ENCODE results near the gene YOD1. TPM values are rescaled to one million over a fixed set of nuclear protein-coding genes. Genes with fewer than 3 reads are reported as not detected.

YOD1 gene
- total and polyA plus RNA-seq, 2 of the 13 experiments (the other 11 are each of a cell fraction or from before 2014, with no cell fraction given): 3.4 to 9.1 TPM

DNA sequence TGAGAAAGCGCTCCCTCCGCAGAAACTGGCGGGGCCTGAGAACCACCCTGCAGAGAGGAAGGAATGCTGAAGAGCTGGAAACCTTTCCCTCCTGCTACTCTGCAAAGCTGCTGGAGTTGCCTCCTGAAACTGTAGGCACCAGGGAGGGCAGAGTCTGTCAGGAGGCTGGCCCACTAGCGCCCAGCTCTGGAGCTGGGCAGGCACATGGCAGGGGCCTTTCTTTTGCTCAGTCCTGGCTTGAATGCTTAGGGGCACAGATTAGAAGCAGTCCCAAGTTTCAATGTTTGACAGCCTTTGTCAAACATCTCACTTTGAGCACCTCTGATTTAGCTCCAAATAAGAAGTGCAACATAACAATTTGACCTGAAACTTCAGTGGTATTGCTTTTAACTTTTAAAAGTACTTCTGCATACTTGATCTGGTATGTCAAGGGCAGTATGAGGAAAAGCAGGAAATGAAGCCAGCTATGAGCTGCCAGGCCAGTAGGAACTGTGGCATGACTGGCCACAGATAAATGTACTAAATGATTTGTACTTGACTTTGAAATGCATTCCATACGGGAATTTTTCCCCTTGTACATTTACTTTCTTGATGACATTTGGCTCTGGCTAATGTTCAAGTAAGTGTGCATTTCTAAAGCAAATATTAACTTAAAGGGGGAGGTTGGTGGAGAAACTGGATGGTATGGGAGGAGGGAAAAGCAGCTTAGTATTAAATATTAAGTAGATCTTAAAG lies 25.7 kb downstream of the YOD1 start (continued):
- no peak for TF ChIP-seq PTBP1 (IDR thresholded peaks at IDR 0.05; ENCODE audit: low read depth, low read length, poor library complexity, severe bottlenecking)
- no peak for TF ChIP-seq ZNF713 (CRISPR knock-in tag; IDR thresholded peaks at IDR 0.05)
- TF ChIP-seq YEATS4 (CRISPR knock-in tag; IDR thresholded peaks at IDR 0.05; ENCODE audit: borderline replicate concordance): no peak
- no peak for TF ChIP-seq KDM2A (CRISPR knock-in tag; IDR thresholded peaks at IDR 0.05; ENCODE audit: borderline replicate concordance, low read depth)
- TF ChIP-seq ZNF878 (CRISPR knock-in tag; IDR thresholded peaks at IDR 0.05): no peak
- no peak for TF ChIP-seq RAD51 (IDR thresholded peaks at IDR 0.05; ENCODE audit: borderline replicate concordance)
- TF ChIP-seq RFX3 (CRISPR knock-in tag; IDR thresholded peaks at IDR 0.05): no peak
- no peak for TF ChIP-seq MTA3 (CRISPR knock-in tag; IDR thresholded peaks at IDR 0.05)
- no peak for TF ChIP-seq GTF2F1 (IDR thresholded peaks at IDR 0.05; ENCODE audit: low read length)
- TF ChIP-seq MED13 (CRISPR knock-in tag; IDR thresholded peaks at IDR 0.05): no peak
- TF ChIP-seq ZNF775 (CRISPR knock-in tag; IDR thresholded peaks at IDR 0.05; ENCODE audit: borderline replicate concordance): no peak
- no peak for TF ChIP-seq TERF1 (CRISPR knock-in tag; IDR thresholded peaks at IDR 0.05)
- no peak for TF ChIP-seq YEATS2 (CRISPR knock-in tag; IDR thresholded peaks at IDR 0.05; ENCODE audit: borderline replicate concordance)
- peak; percentile 21; the same call in 1 of the 2 replicates for TF ChIP-seq KAT8 (CRISPR knock-in tag; IDR thresholded peaks at IDR 0.05)
- 0 out of 2 replicates have a peak, but pooled peaks have one; percentile 50 for TF ChIP-seq RFXANK (CRISPR knock-in tag; IDR thresholded peaks at IDR 0.05)
- TF ChIP-seq ZKSCAN8 (CRISPR knock-in tag; IDR thresholded peaks at IDR 0.05; ENCODE audit: borderline replicate concordance): peak; percentile 35; the same call in 1 of the 2 replicates
- TF ChIP-seq TBL1XR1 (IDR thresholded peaks at IDR 0.05; ENCODE audit: borderline replicate concordance, low read length, partially characterized antibody): peak; percentile 92
- TF ChIP-seq SRSF1 (optimal IDR thresholded peaks at IDR 0.05; ENCODE audit: low read depth, low read length): no peak
- no peak for TF ChIP-seq PCBP1 (IDR thresholded peaks at IDR 0.05; ENCODE audit: borderline replicate concordance, low read depth, low read length)
- TF ChIP-seq, protein P1, sequence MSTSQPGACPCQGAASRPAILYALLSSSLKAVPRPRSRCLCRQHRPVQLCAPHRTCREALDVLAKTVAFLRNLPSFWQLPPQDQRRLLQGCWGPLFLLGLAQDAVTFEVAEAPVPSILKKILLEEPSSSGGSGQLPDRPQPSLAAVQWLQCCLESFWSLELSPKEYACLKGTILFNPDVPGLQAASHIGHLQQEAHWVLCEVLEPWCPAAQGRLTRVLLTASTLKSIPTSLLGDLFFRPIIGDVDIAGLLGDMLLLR (CRISPR knock-in tag; IDR thresholded peaks at IDR 0.05): no peak
- TF ChIP-seq PHB2 (IDR thresholded peaks at IDR 0.05; ENCODE audit: partially characterized antibody): no peak
- TF ChIP-seq GABPB1 (CRISPR knock-in tag; IDR thresholded peaks at IDR 0.05): no peak
- TF ChIP-seq, protein P2, sequence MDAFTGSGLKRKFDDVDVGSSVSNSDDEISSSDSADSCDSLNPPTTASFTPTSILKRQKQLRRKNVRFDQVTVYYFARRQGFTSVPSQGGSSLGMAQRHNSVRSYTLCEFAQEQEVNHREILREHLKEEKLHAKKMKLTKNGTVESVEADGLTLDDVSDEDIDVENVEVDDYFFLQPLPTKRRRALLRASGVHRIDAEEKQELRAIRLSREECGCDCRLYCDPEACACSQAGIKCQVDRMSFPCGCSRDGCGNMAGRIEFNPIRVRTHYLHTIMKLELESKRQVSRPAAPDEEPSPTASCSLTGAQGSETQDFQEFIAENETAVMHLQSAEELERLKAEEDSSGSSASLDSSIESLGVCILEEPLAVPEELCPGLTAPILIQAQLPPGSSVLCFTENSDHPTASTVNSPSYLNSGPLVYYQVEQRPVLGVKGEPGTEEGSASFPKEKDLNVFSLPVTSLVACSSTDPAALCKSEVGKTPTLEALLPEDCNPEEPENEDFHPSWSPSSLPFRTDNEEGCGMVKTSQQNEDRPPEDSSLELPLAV (CRISPR knock-in tag; conservative IDR thresholded peaks at IDR 0.05; ENCODE audit: low read depth): no peak
- TF ChIP-seq, protein P3, sequence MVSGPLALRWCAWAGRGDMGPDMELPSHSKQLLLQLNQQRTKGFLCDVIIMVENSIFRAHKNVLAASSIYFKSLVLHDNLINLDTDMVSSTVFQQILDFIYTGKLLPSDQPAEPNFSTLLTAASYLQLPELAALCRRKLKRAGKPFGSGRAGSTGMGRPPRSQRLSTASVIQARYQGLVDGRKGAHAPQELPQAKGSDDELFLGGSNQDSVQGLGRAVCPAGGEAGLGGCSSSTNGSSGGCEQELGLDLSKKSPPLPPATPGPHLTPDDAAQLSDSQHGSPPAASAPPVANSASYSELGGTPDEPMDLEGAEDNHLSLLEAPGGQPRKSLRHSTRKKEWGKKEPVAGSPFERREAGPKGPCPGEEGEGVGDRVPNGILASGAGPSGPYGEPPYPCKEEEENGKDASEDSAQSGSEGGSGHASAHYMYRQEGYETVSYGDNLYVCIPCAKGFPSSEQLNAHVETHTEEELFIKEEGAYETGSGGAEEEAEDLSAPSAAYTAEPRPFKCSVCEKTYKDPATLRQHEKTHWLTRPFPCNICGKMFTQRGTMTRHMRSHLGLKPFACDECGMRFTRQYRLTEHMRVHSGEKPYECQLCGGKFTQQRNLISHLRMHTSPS (CRISPR knock-in tag; IDR thresholded peaks at IDR 0.05; ENCODE audit: low read depth): peak; percentile 66; the same call in 1 of the 2 replicates
- TF ChIP-seq SPEN (CRISPR knock-in tag; IDR thresholded peaks at IDR 0.05; ENCODE audit: low read depth): no peak
- TF ChIP-seq NBN (conservative IDR thresholded peaks at IDR 0.05): no peak
- TF ChIP-seq ZNF7 (CRISPR knock-in tag; IDR thresholded peaks at IDR 0.05): peak; percentile 59; the same call in 1 of the 2 replicates
- TF ChIP-seq PHF5A (CRISPR knock-in tag; IDR thresholded peaks at IDR 0.05; ENCODE audit: low read depth, unreplicated experiment): no peak
